ENCODE measurements around the gene ARAP1.

GRCh38 chr11:72774499-72774898, 22.3 kb upstream of the ARAP1 start:
- TF ChIP-seq, protein P1, sequence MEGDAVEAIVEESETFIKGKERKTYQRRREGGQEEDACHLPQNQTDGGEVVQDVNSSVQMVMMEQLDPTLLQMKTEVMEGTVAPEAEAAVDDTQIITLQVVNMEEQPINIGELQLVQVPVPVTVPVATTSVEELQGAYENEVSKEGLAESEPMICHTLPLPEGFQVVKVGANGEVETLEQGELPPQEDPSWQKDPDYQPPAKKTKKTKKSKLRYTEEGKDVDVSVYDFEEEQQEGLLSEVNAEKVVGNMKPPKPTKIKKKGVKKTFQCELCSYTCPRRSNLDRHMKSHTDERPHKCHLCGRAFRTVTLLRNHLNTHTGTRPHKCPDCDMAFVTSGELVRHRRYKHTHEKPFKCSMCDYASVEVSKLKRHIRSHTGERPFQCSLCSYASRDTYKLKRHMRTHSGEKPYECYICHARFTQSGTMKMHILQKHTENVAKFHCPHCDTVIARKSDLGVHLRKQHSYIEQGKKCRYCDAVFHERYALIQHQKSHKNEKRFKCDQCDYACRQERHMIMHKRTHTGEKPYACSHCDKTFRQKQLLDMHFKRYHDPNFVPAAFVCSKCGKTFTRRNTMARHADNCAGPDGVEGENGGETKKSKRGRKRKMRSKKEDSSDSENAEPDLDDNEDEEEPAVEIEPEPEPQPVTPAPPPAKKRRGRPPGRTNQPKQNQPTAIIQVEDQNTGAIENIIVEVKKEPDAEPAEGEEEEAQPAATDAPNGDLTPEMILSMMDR (IDR thresholded peaks at IDR 0.05), result no peak
- no peak for TF ChIP-seq POLR2A (IDR thresholded peaks at IDR 0.05)
- no peak for TF ChIP-seq POLR2AphosphoS5 (IDR thresholded peaks at IDR 0.05)
